GDM1 (cell line): Measurements from ENCODE around the gene TLE7.

Source experiments
- DNase-seq: peaks from one replicate; lab custom pipeline; 2025; lab: John Stamatoyannopoulos, UW

Gene TLE7

DNA sequence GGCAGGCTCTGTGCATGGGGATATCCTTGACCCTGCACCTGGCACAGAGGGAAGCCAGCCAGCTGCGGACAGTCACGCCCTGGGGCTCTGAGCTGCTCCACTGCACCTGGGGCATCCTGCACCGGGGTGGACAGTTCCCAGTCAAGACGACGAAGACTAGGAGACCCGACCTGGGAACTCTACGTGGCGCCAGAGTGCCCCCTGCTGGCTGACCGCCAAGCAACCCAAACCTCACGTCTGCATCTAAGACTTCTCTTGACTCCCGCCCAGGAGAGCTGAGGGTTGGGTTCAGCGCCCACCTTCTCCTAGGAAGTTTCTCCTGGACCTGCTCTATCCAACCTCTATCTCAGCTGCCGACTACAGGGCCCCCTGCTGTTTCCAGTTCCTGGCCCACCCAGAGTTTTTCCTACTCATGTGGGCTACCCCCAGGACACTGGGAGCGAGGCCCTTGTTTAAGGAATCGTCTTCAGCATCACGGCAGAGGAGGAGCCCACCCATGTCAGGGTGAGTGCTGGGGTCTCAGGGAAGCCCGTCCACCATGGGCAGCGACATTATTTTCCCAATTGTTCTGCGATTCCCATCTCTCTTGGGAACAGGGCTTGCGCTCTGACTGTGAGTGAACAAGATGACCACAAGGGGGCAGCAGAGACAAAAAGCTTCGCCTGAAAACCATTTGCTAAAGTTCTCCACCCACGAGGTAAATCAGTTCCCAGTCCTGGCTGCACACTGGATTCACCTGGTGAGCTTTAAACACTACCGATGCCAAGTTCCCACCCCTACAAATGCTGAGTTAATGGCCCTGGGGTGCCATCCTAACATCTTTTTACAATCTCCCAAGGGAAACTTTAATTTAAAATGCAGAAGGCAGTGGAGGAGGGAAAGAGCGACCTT lies 29.3 kb downstream of the TLE7 start:
- no peak for DNase-seq

GRCh38 chr16:71410146-71410545 lies 31.7 kb downstream of the TLE7 start:
- DNase-seq = no peak

DNA sequence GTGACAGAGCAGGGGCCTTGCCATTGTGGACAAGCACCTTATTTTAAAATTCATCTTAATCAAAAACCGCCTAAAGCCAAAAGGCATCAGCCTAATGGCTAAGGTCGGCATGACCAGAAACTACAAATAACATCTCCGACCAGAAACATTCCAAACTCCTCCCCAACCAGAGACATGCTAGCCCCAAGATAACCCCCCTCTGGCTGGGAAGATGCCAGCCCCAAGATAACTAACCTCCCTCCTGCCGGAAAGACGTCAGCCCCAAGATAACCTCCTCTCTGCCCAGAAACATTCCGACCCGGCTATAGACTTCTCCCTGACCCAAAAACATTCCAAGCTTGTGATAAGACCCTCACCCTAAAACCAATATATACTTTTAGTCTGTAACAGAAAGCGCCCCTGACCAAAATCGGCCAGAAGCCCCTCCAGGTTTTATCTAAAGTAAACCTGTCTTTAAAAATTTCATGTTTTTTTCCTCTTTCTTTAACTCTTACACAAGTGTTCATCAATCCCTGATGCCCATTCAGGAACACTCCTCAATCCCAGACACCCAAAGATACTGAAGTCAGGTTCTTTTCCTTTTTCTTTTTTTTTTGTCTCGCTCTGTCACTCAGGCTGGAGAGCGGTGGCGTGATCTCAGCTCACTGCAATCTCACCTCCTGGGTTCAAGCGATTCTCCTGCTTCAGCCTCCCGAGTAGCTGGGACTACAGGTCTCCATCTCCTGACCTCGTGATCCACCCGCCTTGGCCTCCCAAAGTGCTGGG lies 32.7 kb downstream of the TLE7 start:
- no peak for DNase-seq

- no peak for DNase-seq
Measured at GRCh38 chr16:71408536-71408935, 33.3 kb downstream of the TLE7 start.

- no peak for DNase-seq
Measured at GRCh38 chr16:71407731-71408130, 34.1 kb downstream of the TLE7 start.

DNA sequence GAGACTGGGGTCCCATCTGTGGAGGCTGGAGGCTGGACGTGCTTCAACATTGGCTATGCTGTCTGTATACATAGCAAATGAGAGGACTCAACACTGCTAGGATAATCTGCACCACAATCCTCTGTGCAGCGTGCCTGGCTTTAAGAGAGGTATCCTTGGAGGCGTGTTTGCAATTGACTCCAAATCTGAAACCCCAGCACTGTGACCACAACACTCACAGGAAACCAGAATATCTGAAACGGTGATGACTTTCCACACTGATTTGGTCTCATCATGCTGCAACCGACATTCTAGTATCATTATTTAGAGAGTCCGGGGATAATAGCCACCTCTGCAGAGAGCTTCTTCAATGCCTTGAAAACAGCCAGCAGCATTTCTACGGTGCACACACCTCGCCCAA lies 35.1 kb downstream of the TLE7 start:
- DNase-seq = no peak

DNA sequence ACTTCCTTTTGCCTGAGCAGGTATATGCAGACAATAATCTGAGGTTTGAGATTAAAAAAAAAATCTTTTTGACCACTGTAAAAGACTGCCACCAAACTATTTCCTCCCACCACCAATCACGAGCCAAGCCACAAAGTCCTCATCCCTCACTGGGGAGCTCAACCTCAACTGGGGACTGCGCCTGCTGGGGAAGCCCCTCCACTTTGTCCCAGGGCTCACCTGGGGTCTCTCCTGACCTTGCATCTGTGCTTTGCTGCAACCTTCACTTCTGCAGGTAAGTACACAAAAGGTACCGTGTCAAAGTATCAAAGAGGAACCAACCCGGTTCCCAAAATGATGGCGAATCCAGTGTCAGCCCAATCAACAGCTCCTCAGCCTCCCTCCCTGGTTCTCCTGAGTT lies 35.5 kb downstream of the TLE7 start:
- DNase-seq = no peak

- no peak for DNase-seq
Measured at GRCh38 chr16:71404364-71404763, 37.5 kb downstream of the TLE7 start.

GRCh38 chr16:71402674-71403073 lies 39.2 kb downstream of the TLE7 start:
- no peak for DNase-seq

DNA sequence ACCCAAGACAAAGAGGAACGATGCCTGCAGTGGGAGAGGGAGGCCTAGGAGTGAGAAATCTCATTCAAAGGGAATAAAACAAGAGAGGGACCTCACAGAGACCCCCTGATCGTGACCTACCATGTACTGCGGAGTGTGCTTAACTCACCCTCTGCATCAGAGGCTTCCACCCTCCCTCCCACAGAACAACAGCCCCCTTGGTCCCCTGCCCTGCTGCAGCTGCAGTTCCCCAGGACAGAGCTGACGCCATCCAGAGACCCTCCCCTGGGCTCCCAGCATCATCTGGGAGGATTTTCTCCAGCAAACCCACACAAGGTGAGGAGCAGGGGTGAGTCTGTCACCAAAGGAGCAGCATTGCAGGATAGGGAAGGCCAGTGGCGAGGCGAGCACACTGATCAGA lies 39.8 kb downstream of the TLE7 start:
- no peak for DNase-seq

- no peak for DNase-seq
Measured at GRCh38 chr16:71399801-71400563, 41.9 kb downstream of the TLE7 start.

- no peak for DNase-seq
Measured at GRCh38 chr16:71396594-71396993, 45.3 kb downstream of the TLE7 start.

GRCh38 chr16:71389330-71389729 lies 52.5 kb downstream of the TLE7 start:
- no peak for DNase-seq

DNA sequence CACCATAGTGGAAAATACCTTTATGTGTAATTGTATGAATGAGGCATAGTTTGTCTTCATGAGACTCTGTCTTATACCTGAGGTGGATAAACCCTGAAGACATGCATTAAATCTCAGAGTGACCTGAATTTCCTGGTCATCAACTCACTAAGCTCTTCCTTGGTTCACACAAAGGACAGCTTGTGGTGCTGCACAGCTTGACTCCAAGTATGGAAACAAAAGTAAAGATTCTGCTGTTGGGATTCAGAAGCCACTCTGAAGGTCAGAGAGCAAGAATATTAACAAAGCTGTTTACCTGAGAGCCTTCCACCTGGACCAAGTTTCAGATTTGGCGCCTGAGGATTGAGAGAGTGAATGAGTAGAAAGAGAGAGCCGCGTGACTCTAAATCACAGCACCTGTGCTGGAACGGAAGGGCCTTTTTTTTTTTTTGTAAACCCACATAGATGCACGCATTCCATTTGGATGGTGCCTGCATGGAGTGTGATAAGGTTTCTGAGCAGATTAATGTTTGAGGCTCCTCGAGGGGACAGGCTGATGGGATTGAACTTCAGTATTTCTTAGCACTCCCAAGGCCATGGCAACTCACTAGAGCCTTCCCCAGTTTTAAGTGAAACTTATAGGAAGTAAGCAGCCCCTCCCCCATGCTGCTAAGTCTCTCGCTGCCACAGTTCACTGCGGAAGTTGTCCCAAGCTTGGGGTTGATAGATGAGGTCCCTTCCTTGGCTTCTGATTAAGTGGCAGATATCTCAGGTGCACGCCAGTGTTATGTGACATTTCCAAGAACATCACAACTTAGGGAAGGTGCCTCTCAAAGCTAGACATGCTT lies 54.6 kb downstream of the TLE7 start:
- no peak for DNase-seq

GRCh38 chr16:71384073-71384724 lies 57.7 kb downstream of the TLE7 start:
- no peak for DNase-seq

DNA sequence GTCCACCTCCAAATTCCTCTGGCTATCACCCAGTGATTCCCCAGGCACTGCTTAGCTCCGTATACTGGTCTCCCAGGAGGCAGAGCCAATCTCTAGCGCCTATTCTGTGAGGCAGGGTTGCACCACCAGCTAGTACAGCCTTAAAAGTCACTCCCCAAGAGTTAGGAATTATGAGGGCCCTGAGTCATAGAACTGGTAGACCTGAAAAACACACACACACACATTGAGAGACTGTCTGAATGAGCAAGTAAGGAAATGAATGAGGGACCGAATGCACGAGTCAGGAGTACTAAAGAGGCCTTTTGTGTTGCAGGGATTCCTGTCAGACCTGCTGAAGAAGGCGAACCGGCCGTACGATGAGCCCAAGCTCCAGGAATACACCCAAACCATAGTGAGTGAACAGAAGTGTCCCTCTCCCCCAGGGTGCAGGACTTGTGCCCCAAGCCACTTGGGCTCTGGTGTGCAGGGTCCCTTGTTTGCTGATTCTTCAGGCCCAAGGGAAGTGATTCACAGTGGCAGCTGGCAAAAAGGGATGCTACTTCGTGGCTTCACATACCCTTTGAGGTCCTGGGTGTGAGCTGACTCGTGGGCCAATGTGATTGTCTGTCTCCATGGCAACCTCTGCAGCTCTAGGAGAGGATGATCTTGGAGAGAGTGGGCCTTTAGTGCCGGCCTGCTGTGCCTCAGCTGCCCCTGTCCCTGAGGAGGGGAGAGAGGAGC lies 58.6 kb downstream of the TLE7 start:
- no peak for DNase-seq

GRCh38 chr16:71380831-71381230 lies 61.0 kb downstream of the TLE7 start:
- no peak for DNase-seq
